A549 (cell line): ENCODE measurements around the gene SBK3.

Experiments used
- CEBPB ChIP-seq, 2 experiments: fragments of >200 bp in 1 of 2; sonication (Bioruptor Twin) in 1 of 2; formaldehyde crosslinking in 1 of 2; IDR thresholded peaks; 2 replicates each; pipeline ENCODE4 v1.6.1; 2012 to 2016
- CHD2 ChIP-seq: fragments of 150-350 bp; IDR thresholded peaks from 2 replicates; pipeline ENCODE4 v1.6.1; 2014; ENCODE audit warnings: low read length; ENCODE audit not compliant: partially characterized antibody
- CTCF ChIP-seq: fragments of >200 bp; sonication (Bioruptor Twin); formaldehyde crosslinking; IDR thresholded peaks from 3 replicates; pipeline ENCODE4 v1.5.1; 2016
- EP300 ChIP-seq, 2 experiments: fragments of >200 bp; sonication (Bioruptor Twin); formaldehyde crosslinking; IDR thresholded peaks; 2 replicates in 1 of 2; 3 replicates in 1 of 2; pipeline ENCODE4 v1.6.1; 2016 to 2017
- NFE2L2 ChIP-seq: fragments of 150-350 bp; conservative IDR thresholded peaks from 2 replicates; pipeline ENCODE4 v1.6.1; 2014; ENCODE audit warnings: low read length
- POLR2A ChIP-seq: IDR thresholded peaks from 2 replicates; pipeline ENCODE4 v1.6.1; 2012; ENCODE audit warnings: mild to moderate bottlenecking, low read length
- RAD21 ChIP-seq, 2 experiments: fragments of >200 bp in 1 of 2; sonication (Bioruptor Twin) in 1 of 2; formaldehyde crosslinking in 1 of 2; IDR thresholded peaks in 1 of 2; conservative IDR thresholded peaks in 1 of 2; 2 replicates in 1 of 2; 3 replicates in 1 of 2; pipeline ENCODE4 v1.6.1; 2012 to 2018; ENCODE audit warnings: inconsistent platforms in 1 of 2
- REST ChIP-seq: fragments of 200-600 bp; sonication (generic); IDR thresholded peaks from 2 replicates; pipeline ENCODE4 v1.6.1; 2016; ENCODE audit warnings: antibody characterized with exemption, mild to moderate bottlenecking, moderate library complexity
- SREBF2 ChIP-seq: fragments of 450-650 bp; IDR thresholded peaks from 2 replicates; pipeline ENCODE4 v1.6.1; 2014; ENCODE audit warnings: mild to moderate bottlenecking, moderate library complexity

GRCh38 chr19:55543567-55543966 lies 1.8 kb downstream of the SBK3 start:
- TF ChIP-seq CEBPB (IDR thresholded peaks at IDR 0.05) (no peak), CTCF (no peak), SREBF2 (no peak), CHD2 (no peak), POLR2A (no peak), RAD21 (conservative IDR thresholded peaks at IDR 0.05 in 1 of 2, IDR thresholded peaks at IDR 0.05 in 1 of 2) (no peak), NFE2L2 (no peak), REST (no peak), EP300 (IDR thresholded peaks at IDR 0.05) (no peak)
